Suprapubic skin (tissue), 4 donors: Measurements from ENCODE around the gene STEEP1.

Experiments
- EP300 ChIP-seq: sonication (generic); formaldehyde crosslinking; IDR thresholded peaks from one replicate; pipeline ENCODE4 v1.6.1; 2017; ENCODE audit warnings: antibody characterized with exemption
- POLR2AphosphoS5 ChIP-seq, 3 donors: sonication (generic); formaldehyde crosslinking; IDR thresholded peaks; one replicate each; pipeline ENCODE4 v1.6.1; 2017; ENCODE audit warnings: antibody characterized with exemption in 3 of 3
- TF ChIP-seq, protein P1 (sequence below), 2 donors: fragments of 200-600 bp in 1 of 2; fragments of 450-650 bp in 1 of 2; sonication (generic) in 1 of 2; IDR thresholded peaks; one replicate each; pipeline ENCODE4 v1.5.1; 2016 to 2019; ENCODE audit warnings: antibody characterized with exemption in 2 of 2, mild to moderate bottlenecking in 1 of 2, moderate library complexity in 1 of 2

DNA sequence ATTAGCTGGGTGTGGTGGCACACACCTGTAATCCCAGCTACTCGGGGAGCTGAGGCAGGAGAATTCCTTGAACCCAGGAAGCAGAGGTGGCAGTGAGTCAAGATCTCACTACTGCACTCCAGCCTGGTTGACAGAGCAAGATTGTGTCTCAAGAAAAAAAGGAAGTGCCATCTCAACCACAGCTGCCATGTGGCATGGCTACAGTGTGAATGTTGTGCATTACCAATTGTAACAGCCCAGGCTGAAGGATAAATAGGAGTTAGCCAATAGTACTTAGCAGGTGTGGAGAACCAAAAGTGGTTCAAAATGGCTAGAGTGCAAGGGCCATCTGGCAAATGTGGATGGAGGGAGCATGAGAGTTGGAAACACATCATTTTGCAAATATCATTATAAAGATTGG, 68.0 kb downstream of the STEEP1 start:
- TF ChIP-seq, protein P1, sequence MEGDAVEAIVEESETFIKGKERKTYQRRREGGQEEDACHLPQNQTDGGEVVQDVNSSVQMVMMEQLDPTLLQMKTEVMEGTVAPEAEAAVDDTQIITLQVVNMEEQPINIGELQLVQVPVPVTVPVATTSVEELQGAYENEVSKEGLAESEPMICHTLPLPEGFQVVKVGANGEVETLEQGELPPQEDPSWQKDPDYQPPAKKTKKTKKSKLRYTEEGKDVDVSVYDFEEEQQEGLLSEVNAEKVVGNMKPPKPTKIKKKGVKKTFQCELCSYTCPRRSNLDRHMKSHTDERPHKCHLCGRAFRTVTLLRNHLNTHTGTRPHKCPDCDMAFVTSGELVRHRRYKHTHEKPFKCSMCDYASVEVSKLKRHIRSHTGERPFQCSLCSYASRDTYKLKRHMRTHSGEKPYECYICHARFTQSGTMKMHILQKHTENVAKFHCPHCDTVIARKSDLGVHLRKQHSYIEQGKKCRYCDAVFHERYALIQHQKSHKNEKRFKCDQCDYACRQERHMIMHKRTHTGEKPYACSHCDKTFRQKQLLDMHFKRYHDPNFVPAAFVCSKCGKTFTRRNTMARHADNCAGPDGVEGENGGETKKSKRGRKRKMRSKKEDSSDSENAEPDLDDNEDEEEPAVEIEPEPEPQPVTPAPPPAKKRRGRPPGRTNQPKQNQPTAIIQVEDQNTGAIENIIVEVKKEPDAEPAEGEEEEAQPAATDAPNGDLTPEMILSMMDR (IDR thresholded peaks at IDR 0.05), result no peak
- TF ChIP-seq POLR2AphosphoS5 (IDR thresholded peaks at IDR 0.05) (no peak), EP300 (no peak)
